Activated CD4-positive, alpha-beta T cell treated with anti-CD3 and anti-CD28 coated beads, Interleukin-2, amount 50 U/mL, for 16 hours (primary cell): ENCODE data around the gene STIL.

Source experiments
- DNase-seq: peaks from one replicate; pipeline ENCODE4 v3.0.0-alpha.2; 2020

The STIL gene

DNA sequence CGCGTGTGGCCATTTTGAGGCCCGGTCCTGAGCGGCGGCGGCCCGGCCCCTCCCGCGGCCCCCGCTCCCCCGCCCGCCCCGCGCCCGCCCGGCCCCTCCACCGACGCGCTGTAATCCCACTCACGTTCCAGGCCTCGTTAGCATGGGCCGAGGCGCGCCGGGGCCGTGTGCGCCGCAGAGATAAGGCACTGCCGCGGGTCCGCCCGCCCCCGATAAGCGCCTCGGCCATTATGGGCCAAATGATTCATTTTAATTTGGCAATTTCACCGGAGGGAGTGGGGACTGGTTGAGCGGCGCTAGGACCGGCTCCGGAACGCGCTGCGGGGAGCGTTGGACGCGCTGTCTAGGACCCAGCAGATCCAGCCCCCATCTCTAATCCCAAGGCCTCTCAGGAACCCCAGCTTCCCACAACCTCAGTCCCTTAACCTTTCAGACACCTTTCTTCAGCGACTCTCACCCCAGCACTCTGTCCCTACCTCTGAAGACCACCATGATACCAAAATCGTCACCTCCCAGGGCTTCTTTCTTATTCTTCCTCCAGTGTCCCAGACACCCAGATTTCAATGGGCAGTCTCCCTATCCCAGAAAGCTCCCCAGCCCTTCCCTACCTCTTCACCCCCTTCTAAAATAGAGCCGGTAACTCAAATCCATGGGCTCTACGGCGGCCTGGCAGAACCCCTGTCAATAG is 81.6 kb downstream of the STIL start, which contains the start of gene TAL1:
TSS of gene TAL1 (minus strand) at position 39 of the 688 bp plus-strand sequence. CDS start 6,337 bp downstream, outside the sequence.
- DNase-seq: no peak

DNA sequence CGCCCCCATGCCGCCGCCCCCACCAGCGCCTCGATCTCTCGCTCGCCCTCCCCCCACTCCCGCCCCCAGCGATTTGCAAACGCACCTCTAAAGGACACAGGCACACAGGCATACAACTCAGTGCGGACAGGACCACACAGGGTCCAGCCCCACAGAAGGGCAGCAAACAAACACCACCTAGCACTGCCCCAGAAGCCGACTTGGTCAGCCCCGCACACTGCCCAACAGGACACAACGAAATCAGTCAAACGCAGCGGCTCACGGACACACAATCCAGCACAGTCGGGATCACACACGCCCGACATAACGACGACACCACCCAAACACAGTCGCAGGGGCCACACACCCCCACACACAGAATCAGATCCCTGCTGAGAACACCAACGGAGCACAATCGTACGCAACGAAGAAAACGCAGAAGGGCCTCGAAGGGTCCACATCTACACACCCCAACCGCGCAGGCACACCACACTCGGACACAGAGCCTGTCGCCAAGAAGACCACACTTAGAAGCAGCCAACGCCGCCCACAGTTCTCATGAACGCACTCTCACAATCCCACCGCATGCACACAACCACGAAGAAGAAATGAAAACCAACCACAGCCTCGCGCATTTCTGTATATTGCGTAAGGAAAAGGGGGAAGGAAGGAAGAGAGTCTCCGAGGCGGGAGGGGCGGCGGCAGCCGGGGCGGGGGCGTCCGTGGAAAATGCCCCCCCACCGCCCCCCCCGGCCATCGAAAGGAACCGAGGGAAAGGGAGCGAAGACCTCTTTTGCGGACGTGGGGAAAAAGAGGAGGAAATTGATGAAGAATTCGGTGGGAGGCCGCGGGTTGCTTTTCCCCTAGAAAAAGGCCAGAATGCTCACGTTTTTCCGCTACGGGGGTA is 82.4 kb downstream of the STIL start:
- DNase-seq: peak; percentile 8

DNA sequence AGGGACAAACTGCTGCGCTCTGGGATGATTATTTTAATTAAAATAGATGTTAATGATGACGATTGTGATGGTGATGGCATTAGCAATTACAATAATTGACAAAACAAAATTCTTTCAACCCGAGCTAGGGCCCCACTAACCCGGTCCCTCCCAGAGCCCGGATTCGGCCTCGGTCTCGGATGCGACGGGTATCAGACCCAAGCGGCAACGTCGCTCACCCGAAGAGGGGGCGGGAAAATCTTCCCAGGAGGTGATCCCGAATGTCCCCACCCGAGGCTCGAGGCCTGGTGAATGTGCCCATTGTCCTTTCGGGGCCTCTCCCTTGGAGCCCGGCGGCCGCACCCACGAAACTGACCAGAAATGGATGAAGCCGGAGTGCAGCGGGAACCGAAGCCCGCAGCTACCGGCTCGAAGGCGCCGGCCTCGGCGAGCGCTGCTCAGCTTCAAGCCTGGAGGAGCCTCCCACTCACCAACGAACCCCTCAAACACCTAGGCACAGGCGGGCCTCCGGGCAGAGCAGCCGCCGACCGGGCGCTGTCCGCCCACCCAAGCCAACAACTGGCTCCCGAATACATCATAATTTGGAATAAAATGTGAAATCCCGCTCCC is 83.2 kb downstream of the STIL start:
- DNase-seq: no peak

DNA sequence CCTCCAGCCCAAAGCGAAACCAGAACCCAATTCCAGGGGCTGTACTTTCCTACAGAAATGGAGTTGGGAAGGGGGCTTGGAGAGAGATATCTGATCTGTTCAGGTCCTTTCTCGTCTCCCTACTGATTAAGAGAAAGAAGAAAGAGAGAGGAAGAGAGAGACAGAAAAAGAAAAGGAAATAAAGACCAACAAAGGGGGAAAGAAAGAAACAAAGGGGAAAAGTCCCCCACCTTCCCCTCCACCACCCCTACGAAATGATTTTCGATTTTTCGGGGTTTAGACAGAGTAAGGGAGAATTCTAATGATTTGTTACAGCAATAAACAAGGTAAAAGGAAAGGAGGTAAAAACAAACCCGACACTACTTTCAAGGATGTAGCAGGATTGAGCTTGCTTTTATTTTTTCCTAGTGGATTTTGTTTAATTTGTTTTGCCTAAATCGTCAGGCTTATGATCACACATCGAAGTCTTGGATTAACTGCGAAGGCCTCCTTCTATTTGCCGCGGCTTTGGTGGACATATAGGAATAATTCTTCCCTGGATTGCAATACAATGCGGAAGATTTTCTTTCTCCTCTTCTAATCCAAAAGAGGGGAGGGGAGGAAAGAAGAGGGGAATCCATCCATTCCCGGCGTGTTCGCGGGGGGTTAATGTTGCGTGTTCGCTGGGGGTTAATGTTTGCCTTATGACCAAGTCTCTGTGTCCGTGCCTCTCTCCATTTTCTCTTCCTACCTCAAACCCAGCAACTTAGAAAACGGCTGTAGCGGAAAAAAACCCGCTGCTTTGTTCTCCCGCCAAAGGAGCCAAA is 83.9 kb downstream of the STIL start:
- no peak for DNase-seq

DNA sequence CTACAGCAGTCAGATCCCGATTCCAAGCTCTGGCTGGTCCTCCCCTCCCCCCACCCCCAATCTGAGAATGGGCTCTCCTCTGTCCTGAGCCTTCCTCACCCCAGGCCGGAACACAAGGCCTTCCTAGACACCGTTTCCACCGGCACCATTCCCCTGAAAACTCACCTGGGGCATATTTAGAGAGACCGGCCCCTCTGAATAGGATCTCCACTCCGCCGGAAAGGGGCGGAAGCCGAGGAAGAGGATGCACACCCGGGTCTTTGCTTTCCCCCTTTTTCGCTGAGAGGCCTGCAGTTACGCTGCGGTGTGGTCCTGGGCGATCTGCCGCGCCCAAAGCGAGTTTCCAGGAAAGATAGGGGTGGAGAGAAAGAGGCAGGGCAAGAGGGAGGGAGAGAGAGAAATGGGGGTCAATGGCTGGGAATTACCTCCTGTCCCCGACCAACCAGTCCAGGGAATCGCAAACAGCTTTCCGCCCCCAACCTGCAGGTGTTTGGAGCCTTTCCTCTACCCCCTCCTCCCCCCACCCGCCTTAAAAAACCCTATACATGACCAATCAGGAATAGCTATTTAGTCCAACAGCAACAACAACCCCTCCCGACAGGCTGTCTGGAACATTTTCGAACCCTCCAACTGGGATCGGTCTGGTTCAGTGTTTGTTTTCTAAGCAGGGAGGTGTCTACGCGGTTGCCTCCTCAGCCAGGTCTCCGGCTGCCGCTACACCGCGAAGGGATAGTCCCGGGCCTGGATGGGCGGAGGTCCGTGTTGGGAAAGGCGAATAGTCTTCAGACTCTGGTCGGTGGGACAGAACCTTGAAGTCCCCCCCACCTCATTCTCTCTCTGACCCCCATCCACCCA is 84.7 kb downstream of the STIL start:
- DNase-seq: no peak

DNA sequence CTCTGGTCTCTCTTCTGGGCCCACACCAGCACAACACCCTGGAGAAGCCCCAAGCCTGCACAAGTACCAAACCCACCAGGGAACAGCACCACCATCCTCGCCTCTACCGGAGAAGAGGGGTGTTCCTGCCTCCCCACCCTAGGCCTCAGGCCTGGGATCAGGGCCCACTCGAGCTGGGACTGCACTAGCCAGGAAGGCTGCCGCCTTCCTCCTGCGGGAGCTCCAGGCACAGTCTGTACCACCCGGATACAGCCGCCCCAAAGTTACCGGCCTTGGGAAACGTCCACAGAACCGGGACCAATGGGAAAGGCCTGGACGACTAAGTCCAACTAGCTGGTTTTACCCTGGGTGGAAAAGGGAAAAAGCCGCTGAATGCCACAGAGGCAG is 85.3 kb downstream of the STIL start:
- no peak for DNase-seq

DNA sequence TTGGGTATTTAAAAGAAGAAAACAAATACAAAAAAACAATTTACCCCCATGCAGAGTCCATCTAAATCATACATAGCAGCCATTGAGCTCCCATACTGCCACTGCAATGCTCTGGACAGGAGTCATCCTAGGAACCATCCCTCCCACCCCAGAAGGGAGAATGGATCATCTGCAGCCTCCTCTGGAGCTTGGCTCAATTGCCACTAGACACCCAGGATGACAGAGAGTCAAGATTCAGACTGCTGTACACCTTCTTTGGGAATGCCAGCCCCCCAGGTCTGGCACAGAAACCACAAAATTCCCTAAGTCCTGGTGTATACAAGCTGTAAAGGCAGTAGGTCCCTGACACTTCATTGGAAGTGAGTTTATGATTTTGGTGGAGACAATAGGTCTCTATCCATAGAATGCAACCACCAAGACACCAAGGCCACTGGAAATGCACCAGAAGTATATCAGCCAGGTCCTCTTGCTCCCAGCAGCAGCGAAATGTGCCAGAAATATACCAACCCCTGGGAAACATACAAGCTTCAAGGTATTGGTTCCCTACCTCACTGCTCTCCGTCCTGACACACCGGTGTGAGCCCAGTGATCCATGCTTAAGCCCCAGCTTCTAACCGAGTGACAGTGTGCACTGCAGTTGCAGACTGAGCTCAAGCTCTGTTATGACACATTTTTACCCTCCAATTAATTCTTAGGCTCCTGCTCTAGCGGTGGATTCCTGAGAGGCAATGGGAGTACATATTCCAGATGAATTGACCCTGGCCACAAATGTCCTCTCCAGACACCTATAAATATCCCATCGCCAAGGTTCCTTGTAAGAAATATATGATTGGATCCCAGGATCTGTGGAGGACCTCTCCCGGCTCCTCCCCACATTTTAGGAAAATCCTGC is 86.4 kb downstream of the STIL start:
- no peak for DNase-seq

DNA sequence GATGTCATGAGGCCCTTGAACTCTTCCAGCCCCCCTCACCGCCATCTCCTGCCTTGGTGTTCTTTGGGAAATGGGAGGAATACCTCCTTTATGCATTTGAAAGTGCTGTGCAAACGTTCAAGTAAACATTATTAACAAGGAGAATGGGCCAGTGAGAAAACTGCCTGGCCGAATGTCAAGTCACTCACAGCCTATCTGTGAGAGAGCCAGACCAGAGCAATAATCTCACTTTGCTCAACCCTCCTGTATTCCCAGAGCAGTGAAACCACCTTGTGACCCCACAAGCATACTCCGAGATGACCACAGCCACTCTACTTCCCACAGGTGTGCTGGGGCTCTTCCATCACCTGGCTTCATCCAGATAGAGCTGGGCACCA is 87.1 kb downstream of the STIL start:
- DNase-seq: no peak

DNA sequence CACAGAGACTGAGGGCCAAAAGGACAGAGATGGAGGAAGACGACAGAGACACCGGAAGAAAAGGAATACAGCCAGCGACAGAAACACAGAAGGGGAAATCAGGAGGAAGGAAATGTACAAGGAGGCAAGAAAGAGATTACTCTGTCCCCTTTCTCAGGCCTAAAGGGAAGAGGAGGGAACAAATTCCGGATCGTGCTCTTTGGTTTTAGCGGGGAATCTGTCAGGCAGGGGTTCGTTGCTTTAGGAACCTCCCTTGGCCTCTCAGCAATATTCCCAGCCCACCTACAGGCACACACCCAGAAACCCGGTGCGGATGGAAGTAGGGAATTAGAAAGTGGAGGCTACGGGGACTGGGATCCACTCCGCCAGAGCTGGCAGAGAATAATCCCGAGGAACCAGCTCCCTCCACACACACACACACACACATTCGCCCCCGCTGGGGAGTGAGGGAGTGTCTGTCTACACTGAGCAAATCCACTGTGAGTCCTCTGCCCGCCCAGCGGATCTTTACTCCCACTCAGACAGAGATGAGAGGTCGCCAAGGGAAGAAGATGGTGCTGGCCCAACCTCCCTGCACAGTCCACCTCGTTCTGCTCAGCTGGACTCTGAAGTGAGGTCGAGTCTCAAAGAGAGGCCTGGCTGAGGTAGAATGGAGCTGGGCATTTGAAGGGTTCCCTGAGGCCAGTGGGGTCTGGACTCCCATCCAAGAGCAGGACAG is 87.7 kb downstream of the STIL start:
- DNase-seq: no peak

DNA sequence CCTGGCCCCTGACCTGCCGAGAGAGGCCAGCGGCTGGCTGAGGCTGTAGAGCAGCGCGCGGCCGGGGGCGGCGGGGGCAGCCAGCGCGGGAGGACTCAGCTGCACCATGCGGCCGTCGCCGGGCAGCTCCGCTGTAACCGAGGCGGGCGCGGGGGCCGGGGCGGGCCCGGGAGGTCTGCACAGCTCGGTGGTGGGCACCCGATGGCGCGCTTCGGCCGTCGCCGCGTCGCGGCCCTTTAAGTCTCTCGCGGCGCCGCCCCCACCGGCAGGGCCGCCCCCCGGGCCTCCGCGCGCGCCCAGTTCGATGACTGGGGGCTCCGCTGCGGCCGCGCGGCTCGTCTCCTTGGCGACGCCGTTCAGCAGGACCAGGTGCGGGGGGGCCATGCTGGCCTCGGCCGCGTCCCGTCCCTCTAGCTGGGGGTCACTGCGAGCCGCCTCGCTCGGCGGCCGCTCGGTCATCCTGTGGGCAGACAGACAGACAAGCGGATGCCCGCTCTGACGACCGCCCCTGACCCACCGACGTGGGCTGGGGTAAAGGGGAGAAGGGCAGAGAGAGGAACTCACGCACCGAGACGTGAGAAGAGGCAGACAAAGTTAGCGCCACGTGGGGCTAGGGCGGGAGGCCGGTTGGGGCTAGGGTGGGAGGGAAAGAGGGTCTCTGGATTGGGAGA is 88.4 kb downstream of the STIL start:
- DNase-seq: no peak

DNA sequence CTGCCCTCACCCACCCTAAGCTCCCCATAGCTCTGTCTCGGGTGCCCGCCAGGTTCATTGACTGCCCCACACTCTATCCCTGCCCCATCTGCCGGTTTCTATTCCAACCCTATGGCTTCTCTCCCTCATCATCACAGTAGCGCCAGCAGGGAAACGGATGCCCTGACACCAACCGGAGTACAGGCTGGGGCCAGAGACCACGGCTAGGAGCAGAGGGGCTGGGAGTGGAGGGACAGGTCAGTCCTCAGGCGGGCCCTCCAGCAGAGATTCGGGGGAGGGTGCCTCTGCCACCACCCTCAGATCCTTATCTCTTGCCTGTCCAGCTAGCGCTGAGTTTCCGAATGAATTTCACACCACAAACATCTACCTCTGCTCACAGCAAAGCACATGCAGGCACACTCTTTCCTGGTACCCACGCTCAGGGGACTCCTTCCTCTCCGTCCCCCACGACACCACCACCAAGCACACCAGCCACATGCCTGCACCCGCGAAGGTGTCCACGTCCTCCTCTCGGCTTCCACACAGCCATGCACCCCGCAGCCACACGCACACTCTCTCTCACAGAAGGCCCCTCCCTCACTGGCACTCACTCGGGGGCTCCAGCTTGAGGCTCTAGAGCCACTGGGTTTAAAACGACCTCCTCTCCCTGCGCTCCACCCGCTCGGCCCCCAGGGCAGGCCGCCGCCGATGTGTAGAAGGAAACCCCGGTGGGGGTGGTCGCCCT is 89.1 kb downstream of the STIL start:
- DNase-seq: no peak

DNA sequence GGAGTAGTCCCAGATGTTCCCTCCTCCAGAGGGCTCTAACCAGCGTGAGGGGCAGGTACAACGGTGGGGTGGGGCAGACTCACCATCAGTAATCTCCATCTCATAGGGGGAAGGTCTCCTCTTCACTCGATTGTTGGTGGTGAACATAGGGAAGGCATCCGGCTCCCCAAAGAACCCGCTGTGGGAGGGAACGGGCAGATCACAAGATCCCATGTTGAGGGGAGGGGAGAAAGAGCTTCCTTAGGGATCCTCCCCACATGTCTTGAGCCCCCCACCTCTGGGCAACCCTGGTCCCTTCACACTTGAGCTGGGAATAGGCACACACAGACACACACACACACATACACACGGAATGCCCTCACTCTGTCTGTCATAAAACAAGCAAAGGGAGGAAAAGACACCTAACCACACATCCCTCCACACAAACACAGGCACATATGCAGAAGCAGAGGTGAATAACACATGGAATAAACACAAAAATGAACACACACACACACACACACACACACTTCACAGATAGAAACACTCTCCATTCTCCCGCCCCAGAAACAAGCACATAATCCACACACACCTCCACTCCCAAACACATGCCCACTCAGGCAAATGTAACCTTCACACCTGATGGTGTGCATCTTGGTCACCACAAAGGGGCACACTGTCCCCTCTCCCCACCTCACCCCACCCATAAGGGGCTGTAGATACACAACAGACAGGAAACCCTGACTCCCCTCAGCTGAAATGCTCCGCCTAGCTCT is 89.8 kb downstream of the STIL start:
- no peak for DNase-seq

DNA sequence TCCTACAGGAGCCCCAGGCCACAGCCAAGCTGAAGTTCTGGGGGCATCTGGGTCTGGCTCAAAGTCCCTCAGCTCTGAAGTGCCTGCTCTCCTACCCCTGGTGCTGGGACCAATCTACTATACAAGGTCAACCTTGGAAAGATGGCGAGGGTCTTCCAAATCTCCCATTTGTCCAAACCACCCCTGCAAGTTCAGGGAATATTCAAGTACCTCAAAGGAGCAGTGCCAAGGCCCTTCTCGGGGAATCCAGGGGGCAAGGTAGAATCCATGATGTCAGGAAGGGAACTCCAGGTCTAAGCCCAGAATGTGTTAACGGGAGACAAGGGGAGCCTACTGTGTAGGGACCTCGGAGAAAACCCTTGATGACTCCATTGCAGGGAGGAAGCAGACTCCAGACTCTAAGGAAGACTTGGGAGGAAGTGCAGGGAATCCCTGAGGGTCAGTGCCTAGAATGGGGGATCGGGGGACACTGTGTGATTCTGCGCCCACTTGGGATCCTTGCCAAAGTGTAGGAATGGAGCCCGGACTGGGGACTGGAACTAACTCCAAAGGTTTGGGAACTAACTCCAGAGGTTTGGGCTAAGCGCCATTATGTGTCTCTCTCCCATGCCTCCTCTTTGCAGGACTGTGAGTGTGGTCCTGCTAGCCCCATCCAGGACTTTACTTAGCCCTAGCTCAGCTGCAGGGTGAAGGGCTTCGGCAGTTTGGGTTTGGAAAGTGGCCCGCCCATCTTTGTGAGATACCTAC is 90.6 kb downstream of the STIL start:
- no peak for DNase-seq

DNA sequence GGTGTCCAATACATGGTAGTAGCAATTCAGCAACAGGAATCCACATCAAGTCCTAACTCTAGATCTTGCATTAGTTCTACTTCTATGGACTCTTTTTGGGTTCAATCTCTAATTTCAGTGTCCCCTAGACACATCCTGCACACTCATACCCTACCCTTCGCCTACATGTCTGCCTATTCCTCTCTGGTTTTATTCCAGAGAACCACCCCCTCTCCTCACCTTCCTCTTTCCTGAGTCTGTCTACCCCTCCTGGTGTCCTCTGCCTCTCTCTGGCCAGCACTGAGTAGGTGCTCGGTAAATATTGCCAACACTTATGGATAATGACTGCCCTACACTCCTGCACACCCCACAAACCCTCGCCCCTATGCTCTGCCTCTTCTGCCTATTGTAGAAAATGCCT is 91.5 kb downstream of the STIL start:
- no peak for DNase-seq

DNA sequence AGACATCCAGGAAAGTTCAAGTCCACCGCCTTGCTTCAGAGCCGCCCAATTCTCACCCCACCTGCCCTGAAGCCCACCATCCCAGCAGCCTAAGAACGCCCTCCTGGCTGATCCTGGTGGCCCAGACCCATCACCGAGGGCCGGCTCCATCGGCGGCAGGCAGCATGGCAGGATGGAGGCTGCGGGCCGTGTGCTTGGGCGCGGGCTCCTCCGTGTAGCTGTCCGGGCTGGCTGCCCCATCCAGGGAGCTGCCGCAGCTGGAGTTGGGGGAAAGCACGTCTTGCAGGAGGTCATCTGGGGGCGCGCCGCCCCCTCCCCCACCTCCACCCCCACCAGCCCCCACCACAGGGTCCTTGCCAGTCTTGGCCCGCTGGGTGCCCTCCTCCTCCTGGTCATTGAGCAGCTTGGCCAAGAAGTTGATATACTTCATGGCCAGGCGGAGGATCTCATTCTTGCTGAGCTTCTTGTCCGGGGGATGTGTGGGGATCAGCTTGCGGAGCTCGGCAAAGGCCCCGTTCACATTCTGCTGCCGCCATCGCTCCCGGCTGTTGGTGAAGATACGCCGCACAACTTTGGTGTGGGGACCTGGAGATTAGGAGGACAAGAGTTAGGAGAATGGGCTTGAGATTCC is 94.2 kb downstream of the STIL start:
- DNase-seq: no peak

DNA sequence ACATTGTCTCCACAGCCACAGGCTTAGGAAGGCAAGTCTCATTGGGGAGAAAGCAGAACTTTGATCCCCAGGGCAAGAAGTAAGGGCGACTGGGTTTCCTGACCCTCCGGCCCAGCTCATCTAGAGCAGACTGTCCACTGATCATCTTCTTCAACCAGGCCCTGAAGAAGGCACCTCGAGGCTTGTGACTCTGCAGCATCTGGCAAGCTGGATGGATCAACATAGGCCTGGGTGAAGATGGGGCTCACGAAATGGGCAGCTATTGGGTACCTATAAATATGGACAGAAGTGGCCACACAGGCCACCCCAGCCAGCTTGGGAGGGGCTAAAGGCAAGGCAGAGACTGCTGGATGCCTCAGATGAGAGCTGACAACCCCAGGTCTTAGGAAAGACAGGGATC is 94.9 kb downstream of the STIL start:
- DNase-seq: no peak
